Right atrium auricular region (tissue), 2 donors: ENCODE data around the gene SMCO4. TPM values are rescaled to one million over a fixed set of nuclear protein-coding genes. Genes with fewer than 3 reads are reported as not detected.

Source experiments
- DNase-seq: peaks from one replicate; pipeline ENCODE4 v3.0.0-alpha.2; 2019; ENCODE audit warnings: low spot score
- H3K27ac ChIP-seq, 2 donors: fragments of 200-600 bp; sonication (generic); 1 replicate in 1 of 2; 2 replicates in 1 of 2; pipeline ENCODE4 v1.5.1; 2016 to 2019
- H3K27me3 ChIP-seq, 2 donors: fragments of 200-600 bp; sonication (generic); one replicate each; pipeline versions ENCODE4 v1.5.1 to v1.6.0; 2017 to 2019
- H3K36me3 ChIP-seq: fragments of 200-600 bp; sonication (generic); one replicate; pipeline ENCODE4 v1.5.1; 2016
- H3K4me1 ChIP-seq, 2 donors: fragments of 200-600 bp; sonication (generic); one replicate each; pipeline versions ENCODE4 v1.5.1 to v1.6.0; 2017 to 2019
- H3K4me3 ChIP-seq, 2 donors: fragments of 200-600 bp; sonication (generic); 1 replicate in 1 of 2; 2 replicates in 1 of 2; pipeline ENCODE4 v1.5.1; 2017 to 2019; ENCODE audit warnings: mild to moderate bottlenecking in 1 of 2, moderate library complexity in 1 of 2
- H3K9me3 ChIP-seq, 2 donors: fragments of 200-600 bp; sonication (generic); one replicate each; pipeline ENCODE4 v1.5.1; 2019
- total RNA-seq, 2 donors: library from RNA; depleted of rRNA; stranded (reverse); fragments of >200 nt; gene quantifications; one replicate each; pipeline ENCODE4 v1.1.0, GENCODE V29; 2016
- TF ChIP-seq, protein P1 (sequence below), 2 donors: fragments of 200-600 bp; sonication (generic); IDR thresholded peaks; one replicate each; pipeline ENCODE4 v1.5.1; 2019; ENCODE audit warnings: antibody characterized with exemption in 2 of 2

SMCO4 gene
- total RNA-seq, 2 donors from 2014 or later, result 37.6 to 79.8 TPM

DNA sequence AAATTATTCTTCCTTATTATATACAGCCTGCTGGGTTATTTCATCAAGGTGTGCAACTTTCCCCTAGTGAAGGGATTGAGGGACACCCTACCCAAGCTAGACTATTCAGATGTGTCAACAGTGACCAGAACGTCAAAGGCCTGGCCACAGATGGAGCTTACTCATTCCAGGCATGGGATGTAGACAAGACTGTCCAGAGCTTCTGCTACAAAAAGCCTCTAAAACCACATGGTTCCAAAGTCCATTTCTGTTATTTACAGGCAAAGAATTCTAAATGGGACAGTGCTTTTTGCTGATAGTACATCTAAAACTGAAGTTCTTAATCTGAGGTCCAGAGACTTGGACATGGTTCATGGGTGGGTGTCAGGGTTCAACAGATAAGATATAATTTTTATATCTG lies 9.7 kb upstream of the SMCO4 start:
- H3K9me3 ChIP-seq, result no peaks in the 10 kb centered on the region
- TF ChIP-seq, protein P1, sequence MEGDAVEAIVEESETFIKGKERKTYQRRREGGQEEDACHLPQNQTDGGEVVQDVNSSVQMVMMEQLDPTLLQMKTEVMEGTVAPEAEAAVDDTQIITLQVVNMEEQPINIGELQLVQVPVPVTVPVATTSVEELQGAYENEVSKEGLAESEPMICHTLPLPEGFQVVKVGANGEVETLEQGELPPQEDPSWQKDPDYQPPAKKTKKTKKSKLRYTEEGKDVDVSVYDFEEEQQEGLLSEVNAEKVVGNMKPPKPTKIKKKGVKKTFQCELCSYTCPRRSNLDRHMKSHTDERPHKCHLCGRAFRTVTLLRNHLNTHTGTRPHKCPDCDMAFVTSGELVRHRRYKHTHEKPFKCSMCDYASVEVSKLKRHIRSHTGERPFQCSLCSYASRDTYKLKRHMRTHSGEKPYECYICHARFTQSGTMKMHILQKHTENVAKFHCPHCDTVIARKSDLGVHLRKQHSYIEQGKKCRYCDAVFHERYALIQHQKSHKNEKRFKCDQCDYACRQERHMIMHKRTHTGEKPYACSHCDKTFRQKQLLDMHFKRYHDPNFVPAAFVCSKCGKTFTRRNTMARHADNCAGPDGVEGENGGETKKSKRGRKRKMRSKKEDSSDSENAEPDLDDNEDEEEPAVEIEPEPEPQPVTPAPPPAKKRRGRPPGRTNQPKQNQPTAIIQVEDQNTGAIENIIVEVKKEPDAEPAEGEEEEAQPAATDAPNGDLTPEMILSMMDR (IDR thresholded peaks at IDR 0.05), result no peak
- no peaks in the 10 kb centered on the region for H3K4me1 ChIP-seq
- no peak overlapping the region for H3K27ac ChIP-seq
- DNase-seq, result no peak
- H3K27me3 ChIP-seq, result no peaks in the 10 kb centered on the region
- no peaks in the 10 kb centered on the region for H3K36me3 ChIP-seq
- H3K4me3 ChIP-seq, result no peak overlapping the region

DNA sequence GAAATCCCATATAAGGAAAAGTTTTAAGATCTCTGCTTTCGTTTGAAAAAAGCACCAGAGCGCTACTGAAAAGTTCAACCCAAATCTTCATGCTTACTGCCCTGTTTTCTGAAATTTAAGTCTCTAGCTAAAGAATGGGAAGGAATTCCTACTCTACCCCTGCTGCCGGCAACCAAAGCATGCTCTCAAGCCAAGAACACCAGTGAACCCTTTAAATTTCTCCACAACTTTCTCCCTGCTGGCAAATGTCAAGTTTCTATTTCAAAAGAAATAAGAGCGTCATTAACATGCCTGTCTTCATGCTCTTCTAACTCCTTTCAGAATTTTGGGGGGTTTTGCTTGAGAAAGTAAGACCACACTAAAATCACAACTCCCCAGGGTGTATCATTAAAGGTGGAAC lies 6.8 kb upstream of the SMCO4 start:
- Histone ChIP-seq H3K36me3 (no peaks in the 10 kb centered on the region), H3K9me3 (no peaks in the 10 kb centered on the region), H3K27ac (no peak overlapping the region), H3K4me3 (no peak overlapping the region), H3K27me3 (no peaks in the 10 kb centered on the region), H3K4me1 (no peaks in the 10 kb centered on the region)
- DNase-seq, result no peak
- TF ChIP-seq, protein P1 (IDR thresholded peaks at IDR 0.05), result no peak

DNA sequence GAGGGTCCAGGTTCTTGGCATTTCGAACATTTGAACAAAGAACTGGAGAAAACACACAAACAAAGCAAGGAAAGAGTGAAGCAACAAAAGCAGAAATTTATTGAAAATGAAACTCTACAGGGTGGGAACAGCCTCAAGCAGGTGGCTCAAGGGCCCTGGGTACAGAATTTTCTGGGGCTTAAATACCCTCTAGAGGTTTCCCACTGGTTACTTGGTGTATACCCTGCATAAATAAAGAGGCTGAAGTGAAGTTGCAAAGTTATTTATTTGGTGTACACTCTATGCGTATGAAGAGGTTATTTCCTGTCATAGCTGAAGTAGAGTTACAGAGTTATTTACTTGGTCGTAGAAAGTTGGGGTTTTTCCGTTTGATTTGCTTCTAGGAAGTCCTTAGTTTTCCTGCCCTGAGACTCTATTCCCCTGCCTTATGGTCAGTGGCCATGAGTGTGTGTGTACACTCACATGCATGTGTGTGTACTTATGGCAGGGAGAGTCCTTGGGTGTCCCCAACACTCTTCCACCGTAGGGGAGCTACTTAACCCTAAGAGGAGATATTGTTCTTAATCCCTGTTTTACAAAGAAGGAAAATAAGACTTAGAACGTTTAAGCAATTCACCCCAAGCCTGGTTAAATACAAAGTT lies 5.6 kb upstream of the SMCO4 start:
- Histone ChIP-seq H3K9me3 (no peaks in the 10 kb centered on the region), H3K4me1 (no peaks in the 10 kb centered on the region), H3K4me3 (no peak overlapping the region), H3K36me3 (no peaks in the 10 kb centered on the region), H3K27me3 (no peaks in the 10 kb centered on the region), H3K27ac (no peak overlapping the region)
- DNase-seq, result no peak
- TF ChIP-seq, protein P1 (IDR thresholded peaks at IDR 0.05), result no peak

DNA sequence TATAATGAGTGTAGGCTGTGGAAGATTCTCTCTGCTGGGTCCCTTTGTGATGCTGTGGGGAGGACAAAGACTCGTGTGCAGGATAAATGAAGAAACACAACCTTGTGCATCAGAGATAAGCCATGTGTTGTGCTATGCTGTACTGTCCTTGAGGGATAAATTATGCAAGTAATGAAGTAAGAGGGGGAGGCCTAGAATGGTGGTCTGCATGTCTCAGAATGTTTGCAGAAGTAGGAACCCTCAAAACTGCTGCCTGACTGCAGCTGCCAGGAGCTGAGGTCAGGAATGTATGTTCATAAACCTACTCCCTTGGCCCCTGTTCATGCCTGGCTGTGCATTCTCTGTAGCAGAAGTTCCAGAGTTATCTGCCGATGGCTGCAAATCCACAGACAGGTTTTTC lies 4.6 kb upstream of the SMCO4 start:
- Histone ChIP-seq H3K27me3 (no peaks in the 10 kb centered on the region), H3K36me3 (no peaks in the 10 kb centered on the region), H3K4me3 (no peak overlapping the region), H3K9me3 (no peaks in the 10 kb centered on the region), H3K4me1 (peaks cover 0 to 5% of the 10 kb centered on the region in 2 donors), H3K27ac (no peak overlapping the region)
- no peak for DNase-seq
- TF ChIP-seq, protein P1 (IDR thresholded peaks at IDR 0.05), result no peak

DNA sequence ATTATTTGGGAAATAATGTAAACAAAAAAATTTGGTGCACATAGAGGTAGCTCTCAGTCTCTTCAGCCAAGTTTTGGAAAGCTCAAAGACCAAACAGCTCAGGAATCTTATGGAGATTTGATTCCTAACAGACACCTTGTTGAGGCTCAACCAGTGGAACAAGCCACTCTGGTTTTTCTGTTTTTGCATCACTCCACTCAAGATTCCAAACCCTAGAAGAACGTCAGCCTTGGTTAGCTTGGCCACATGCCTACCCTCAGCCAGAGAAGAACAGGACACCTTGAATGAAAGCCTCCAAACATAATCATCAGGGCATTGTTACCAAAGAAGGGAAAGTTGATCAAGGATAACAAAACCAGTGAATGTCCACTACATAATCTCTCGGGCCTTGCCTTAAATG lies 3.8 kb upstream of the SMCO4 start:
- Histone ChIP-seq H3K36me3 (no peaks in the 10 kb centered on the region), H3K9me3 (no peaks in the 10 kb centered on the region), H3K4me3 (no peak overlapping the region), H3K27me3 (no peaks in the 10 kb centered on the region), H3K4me1 (peaks cover 0 to 11% of the 10 kb centered on the region in 2 donors), H3K27ac (no peak overlapping the region)
- no peak for DNase-seq
- TF ChIP-seq, protein P1 (IDR thresholded peaks at IDR 0.05), result no peak

DNA sequence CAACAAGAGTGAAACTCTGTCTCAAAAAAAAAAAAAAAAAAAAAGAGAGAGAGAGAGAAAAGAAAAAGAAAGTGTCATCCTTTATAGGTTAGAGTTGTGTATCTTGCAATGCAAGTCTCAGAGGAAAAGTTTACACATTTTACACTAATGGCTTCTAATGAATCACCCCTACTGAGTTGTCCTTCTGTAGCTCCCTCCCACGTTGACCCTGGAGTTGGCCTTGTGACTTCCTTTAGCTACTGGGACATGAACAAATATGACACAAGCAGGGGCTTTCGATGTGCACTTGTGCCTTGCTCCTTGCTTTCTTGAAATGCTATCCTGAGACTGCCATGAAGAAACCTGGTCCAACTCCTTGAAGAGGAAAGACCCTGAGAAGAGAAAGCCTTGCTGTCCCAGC lies 2.4 kb upstream of the SMCO4 start:
- DNase-seq, result no peak
- H3K9me3 ChIP-seq, result no peaks in the 10 kb centered on the region
- H3K4me1 ChIP-seq, result peaks cover 0 to 25% of the 10 kb centered on the region in 2 donors
- no peaks in the 10 kb centered on the region for H3K36me3 ChIP-seq
- no peaks in the 10 kb centered on the region for H3K27me3 ChIP-seq
- H3K27ac ChIP-seq, result no peak overlapping the region
- TF ChIP-seq, protein P1 (IDR thresholded peaks at IDR 0.05), result no peak
- no peak overlapping the region for H3K4me3 ChIP-seq
